Measurements from ENCODE around the gene FAF1.

- TF ChIP-seq POLR2A (IDR thresholded peaks at IDR 0.05) (no peak), CTCF (IDR thresholded peaks at IDR 0.05) (no peak), POLR2AphosphoS5 (IDR thresholded peaks at IDR 0.05) (no peak), EP300 (IDR thresholded peaks at IDR 0.05) (no peak)
These were observed 39.7 kb downstream of the FAF1 start for GRCh38 chr1:50920409-50920808.
